SK-N-SH treated with all-trans-retinoic acid at 6 μM for 48 hours (cell line): ENCODE data around the gene COLGALT1.
A peak's percentile ranks its signal among the peaks of the same experiment; 100 is the strongest.

Experiments
- ATAC-seq: fragments of 200-7000 bp; cut with Tn5 transposase; 3 replicates; pipeline ENCODE4 v1.9.1; 2020; ENCODE audit warnings: mild to moderate bottlenecking, moderate library complexity
- ARNTL ChIP-seq: fragments of 450-650 bp; formaldehyde crosslinking; IDR thresholded peaks from 2 replicates; pipeline ENCODE4 v1.5.0; 2020; ENCODE audit warnings: low read depth, mild to moderate bottlenecking, moderate library complexity, borderline replicate concordance
- BACH2 ChIP-seq: fragments of 250-450 bp; sonication (Bioruptor Pico); IDR thresholded peaks from 2 replicates; pipeline ENCODE4 v1.9.0; 2021; ENCODE audit warnings: mild to moderate bottlenecking, borderline replicate concordance
- CSDC2 ChIP-seq: fragments of 250-450 bp; sonication (Bioruptor Pico); IDR thresholded peaks from 2 replicates; pipeline ENCODE4 v1.5.0; 2020; ENCODE audit warnings: mild to moderate bottlenecking, moderate library complexity
- ESRRG ChIP-seq: fragments of 250-450 bp; sonication (Bioruptor Pico); IDR thresholded peaks from 2 replicates; pipeline ENCODE4 v1.6.1; 2021; ENCODE audit warnings: mild to moderate bottlenecking
- GLIS3 ChIP-seq: fragments of 250-450 bp; sonication (Bioruptor Pico); IDR thresholded peaks from 2 replicates; pipeline ENCODE4 v1.5.0; 2020; ENCODE audit warnings: mild to moderate bottlenecking, moderate library complexity
- ISL1 ChIP-seq: fragments of 250-450 bp; sonication (Bioruptor Pico); IDR thresholded peaks from 2 replicates; pipeline ENCODE4 v2.1.2; 2022; ENCODE audit warnings: mild to moderate bottlenecking, moderate library complexity
- OSR1 ChIP-seq: fragments of 250-450 bp; sonication (Bioruptor Pico); IDR thresholded peaks from 2 replicates; pipeline ENCODE4 v1.8.0; 2022; ENCODE audit warnings: moderate library complexity, mild to moderate bottlenecking, inconsistent platforms
- PPARA ChIP-seq: fragments of 250-450 bp; sonication (Bioruptor Pico); IDR thresholded peaks from 2 replicates; pipeline ENCODE4 v1.5.0; 2020; ENCODE audit warnings: mild to moderate bottlenecking, borderline replicate concordance
- RARB ChIP-seq: fragments of 250-450 bp; sonication (Bioruptor Pico); IDR thresholded peaks from 2 replicates; pipeline ENCODE4 v1.8.0; 2021; ENCODE audit warnings: mild to moderate bottlenecking, moderate library complexity
- SNAI2 ChIP-seq: fragments of 250-450 bp; sonication (Bioruptor Pico); IDR thresholded peaks from 2 replicates; pipeline ENCODE4 v1.5.0; 2020; ENCODE audit warnings: mild to moderate bottlenecking, moderate library complexity
- TCF4 ChIP-seq: fragments of 250-450 bp; sonication (Bioruptor Pico); IDR thresholded peaks from 2 replicates; pipeline ENCODE4 v1.8.0; 2021; ENCODE audit warnings: mild to moderate bottlenecking, moderate library complexity, borderline replicate concordance
- TOX ChIP-seq: fragments of 250-450 bp; sonication (Bioruptor Pico); IDR thresholded peaks from 2 replicates; pipeline ENCODE4 v1.8.0; 2021; ENCODE audit warnings: mild to moderate bottlenecking, moderate library complexity, borderline replicate concordance
- ZC3H10 ChIP-seq: fragments of 250-450 bp; sonication (Bioruptor Pico); IDR thresholded peaks from 2 replicates; pipeline ENCODE4 v1.5.1; 2021; ENCODE audit warnings: mild to moderate bottlenecking, moderate library complexity
- ZFP3 ChIP-seq: fragments of 250-450 bp; sonication (Bioruptor Pico); IDR thresholded peaks from 2 replicates; pipeline ENCODE4 v1.5.0; 2020; ENCODE audit warnings: mild to moderate bottlenecking, moderate library complexity
- ZFP30 ChIP-seq: fragments of 450-650 bp; formaldehyde crosslinking; IDR thresholded peaks from 2 replicates; pipeline ENCODE4 v1.5.0; 2022; ENCODE audit warnings: mild to moderate bottlenecking, moderate library complexity
- ZNF565 ChIP-seq: fragments of 450-650 bp; formaldehyde crosslinking; conservative IDR thresholded peaks from 2 replicates; pipeline ENCODE4 v1.5.0; 2020; ENCODE audit warnings: low read depth, mild to moderate bottlenecking, moderate library complexity
- ZNF70 ChIP-seq: fragments of 450-650 bp; formaldehyde crosslinking; IDR thresholded peaks from 2 replicates; pipeline ENCODE4 v1.5.0; 2020; ENCODE audit warnings: mild to moderate bottlenecking, moderate library complexity
- TF ChIP-seq, protein P1 (sequence below): fragments of 250-450 bp; sonication (Bioruptor Pico); IDR thresholded peaks from 2 replicates; pipeline ENCODE4 v1.8.0; 2020; ENCODE audit warnings: mild to moderate bottlenecking, moderate library complexity, borderline replicate concordance
- TF ChIP-seq, protein P2 (sequence below): fragments of 250-450 bp; sonication (Bioruptor Pico); IDR thresholded peaks from 2 replicates; pipeline ENCODE4 v1.8.0; 2021; ENCODE audit warnings: low read depth, mild to moderate bottlenecking, moderate library complexity, borderline replicate concordance
- TF ChIP-seq, protein P3 (sequence below): fragments of 250-450 bp; sonication (Bioruptor Pico); IDR thresholded peaks from 2 replicates; pipeline ENCODE4 v1.5.1; 2021; ENCODE audit warnings: mild to moderate bottlenecking, moderate library complexity
- TF ChIP-seq, protein P4 (sequence below): fragments of 250-450 bp; sonication (Bioruptor Pico); IDR thresholded peaks from 2 replicates; pipeline ENCODE4 v1.5.1; 2020; ENCODE audit warnings: low read depth, mild to moderate bottlenecking, moderate library complexity

COLGALT1 gene

DNA sequence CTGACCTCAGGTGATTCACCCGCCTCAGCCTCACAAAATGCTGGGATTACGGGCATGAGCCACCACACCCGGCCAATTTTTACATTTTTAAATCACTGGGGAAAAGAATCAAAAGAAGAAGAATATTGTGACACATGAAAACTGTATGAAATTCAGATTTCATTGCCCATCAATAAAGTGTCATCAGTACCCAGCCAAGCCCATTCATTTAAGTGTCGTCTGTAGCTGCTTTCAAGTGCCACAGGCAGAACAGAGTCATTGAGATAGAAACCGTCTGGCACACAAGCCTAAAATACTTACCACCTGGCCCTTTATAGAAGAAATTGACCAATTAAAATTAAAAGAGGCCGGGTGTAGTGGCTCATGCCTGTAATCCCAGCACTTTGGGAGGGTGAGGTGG lies 15.3 kb downstream of the COLGALT1 start:
- no peak for ATAC-seq
- TF ChIP-seq TCF4 (no peak), RARB (CRISPR knock-in tag) (no peak), TOX (CRISPR knock-in tag) (no peak), ZNF565 (no peak), SNAI2 (no peak), GLIS3 (CRISPR knock-in tag) (no peak), ZFP30 (no peak), ISL1 (CRISPR knock-in tag) (no peak), ARNTL (CRISPR knock-in tag) (no peak)
- TF ChIP-seq, protein P1, sequence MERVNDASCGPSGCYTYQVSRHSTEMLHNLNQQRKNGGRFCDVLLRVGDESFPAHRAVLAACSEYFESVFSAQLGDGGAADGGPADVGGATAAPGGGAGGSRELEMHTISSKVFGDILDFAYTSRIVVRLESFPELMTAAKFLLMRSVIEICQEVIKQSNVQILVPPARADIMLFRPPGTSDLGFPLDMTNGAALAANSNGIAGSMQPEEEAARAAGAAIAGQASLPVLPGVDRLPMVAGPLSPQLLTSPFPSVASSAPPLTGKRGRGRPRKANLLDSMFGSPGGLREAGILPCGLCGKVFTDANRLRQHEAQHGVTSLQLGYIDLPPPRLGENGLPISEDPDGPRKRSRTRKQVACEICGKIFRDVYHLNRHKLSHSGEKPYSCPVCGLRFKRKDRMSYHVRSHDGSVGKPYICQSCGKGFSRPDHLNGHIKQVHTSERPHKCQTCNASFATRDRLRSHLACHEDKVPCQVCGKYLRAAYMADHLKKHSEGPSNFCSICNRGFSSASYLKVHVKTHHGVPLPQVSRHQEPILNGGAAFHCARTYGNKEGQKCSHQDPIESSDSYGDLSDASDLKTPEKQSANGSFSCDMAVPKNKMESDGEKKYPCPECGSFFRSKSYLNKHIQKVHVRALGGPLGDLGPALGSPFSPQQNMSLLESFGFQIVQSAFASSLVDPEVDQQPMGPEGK (CRISPR knock-in tag), result no peak
- TF ChIP-seq, protein P2, sequence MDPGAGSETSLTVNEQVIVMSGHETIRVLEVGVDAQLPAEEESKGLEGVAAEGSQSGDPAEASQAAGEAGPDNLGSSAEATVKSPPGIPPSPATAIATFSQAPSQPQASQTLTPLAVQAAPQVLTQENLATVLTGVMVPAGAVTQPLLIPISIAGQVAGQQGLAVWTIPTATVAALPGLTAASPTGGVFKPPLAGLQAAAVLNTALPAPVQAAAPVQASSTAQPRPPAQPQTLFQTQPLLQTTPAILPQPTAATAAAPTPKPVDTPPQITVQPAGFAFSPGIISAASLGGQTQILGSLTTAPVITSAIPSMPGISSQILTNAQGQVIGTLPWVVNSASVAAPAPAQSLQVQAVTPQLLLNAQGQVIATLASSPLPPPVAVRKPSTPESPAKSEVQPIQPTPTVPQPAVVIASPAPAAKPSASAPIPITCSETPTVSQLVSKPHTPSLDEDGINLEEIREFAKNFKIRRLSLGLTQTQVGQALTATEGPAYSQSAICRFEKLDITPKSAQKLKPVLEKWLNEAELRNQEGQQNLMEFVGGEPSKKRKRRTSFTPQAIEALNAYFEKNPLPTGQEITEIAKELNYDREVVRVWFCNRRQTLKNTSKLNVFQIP (CRISPR knock-in tag), result no peak

DNA sequence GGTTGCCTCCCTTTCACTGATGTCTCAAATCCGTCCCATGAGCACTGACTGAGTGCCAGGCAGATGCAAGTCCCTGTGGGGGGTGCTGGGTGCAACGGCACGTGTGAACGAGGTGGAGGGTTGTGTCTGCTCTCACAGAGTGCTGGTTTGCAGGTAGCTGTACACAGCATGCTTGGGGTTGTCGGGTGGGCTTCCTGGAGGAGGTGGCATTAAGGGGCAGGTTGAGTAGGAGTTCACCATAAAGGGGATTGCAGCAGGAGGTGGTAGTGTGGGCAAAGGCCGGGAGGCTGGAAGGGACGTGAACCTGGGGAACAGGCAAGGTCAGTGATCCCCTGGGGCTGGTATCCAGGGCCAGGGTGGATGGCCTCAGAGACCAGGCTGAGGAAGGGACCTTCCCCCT lies 17.2 kb downstream of the COLGALT1 start:
- no peak for ATAC-seq
- TF ChIP-seq BACH2 (CRISPR knock-in tag) (no peak), ZFP3 (CRISPR knock-in tag) (peak; percentile 98)

DNA sequence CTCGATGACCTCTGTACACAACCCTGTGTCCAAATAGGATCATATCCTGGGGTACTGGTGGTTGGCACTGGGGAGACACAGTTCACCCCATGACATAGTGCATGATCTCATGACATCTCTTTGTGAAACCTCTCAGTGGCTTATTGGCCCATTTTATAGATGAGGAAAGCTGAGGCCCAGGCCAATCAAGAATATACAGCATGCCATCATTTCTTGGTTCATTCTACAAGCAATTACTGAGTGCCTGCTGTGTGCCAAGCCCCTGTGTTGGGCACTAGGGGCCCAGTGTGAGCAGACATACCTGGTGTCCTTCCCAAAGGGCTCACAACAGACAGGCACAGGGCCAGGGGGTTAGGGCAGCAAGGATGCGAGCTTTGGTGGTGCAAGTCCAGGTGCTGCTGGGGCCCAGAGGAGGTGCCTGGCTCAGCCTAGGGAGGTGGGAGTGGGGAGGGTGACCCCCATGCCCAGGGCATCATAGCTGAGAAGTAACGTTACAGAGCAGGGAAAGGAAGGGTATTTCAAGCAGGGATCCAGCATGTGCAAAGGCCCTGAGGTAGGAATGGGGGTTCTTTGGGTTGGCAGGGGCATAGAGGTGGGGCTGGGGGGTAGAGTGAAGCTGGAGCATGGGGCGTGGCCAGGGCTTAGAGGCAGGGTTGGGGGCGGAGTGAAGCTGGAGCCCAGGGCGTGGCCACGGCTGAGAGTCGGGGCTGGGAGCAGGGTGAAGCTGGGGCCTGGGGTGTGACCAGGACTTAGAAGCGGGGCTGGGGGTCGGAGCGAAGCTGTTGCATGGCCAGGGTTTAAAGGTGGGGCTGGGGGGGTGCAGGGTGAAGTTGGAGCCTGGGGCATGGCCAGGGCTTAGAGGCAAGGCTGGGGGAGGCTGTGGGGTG lies 20.7 kb downstream of the COLGALT1 start:
- TF ChIP-seq PPARA (no peak), ISL1 (CRISPR knock-in tag) (no peak), ZNF70 (CRISPR knock-in tag) (no peak), GLIS3 (CRISPR knock-in tag) (no peak), OSR1 (CRISPR knock-in tag) (no peak), TOX (CRISPR knock-in tag) (no peak), CSDC2 (no peak), ARNTL (CRISPR knock-in tag) (no peak), ZC3H10 (no peak), ESRRG (CRISPR knock-in tag) (no peak), SNAI2 (no peak)
- TF ChIP-seq, protein P1 (CRISPR knock-in tag), result no peak
- TF ChIP-seq, protein P3, sequence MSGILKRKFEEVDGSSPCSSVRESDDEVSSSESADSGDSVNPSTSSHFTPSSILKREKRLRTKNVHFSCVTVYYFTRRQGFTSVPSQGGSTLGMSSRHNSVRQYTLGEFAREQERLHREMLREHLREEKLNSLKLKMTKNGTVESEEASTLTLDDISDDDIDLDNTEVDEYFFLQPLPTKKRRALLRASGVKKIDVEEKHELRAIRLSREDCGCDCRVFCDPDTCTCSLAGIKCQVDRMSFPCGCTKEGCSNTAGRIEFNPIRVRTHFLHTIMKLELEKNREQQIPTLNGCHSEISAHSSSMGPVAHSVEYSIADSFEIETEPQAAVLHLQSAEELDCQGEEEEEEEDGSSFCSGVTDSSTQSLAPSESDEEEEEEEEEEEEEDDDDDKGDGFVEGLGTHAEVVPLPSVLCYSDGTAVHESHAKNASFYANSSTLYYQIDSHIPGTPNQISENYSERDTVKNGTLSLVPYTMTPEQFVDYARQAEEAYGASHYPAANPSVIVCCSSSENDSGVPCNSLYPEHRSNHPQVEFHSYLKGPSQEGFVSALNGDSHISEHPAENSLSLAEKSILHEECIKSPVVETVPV (CRISPR knock-in tag), result no peak
- TF ChIP-seq, protein P4, sequence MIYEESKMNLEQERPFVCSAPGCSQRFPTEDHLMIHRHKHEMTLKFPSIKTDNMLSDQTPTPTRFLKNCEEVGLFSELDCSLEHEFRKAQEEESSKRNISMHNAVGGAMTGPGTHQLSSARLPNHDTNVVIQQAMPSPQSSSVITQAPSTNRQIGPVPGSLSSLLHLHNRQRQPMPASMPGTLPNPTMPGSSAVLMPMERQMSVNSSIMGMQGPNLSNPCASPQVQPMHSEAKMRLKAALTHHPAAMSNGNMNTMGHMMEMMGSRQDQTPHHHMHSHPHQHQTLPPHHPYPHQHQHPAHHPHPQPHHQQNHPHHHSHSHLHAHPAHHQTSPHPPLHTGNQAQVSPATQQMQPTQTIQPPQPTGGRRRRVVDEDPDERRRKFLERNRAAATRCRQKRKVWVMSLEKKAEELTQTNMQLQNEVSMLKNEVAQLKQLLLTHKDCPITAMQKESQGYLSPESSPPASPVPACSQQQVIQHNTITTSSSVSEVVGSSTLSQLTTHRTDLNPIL (CRISPR knock-in tag), result no peak
- ATAC-seq, result no peak
